DND-41 (cell line): ENCODE data around the gene SNX18.

Source experiments
- CTCF ChIP-seq: IDR thresholded peaks from 2 replicates; pipeline ENCODE4 v1.5.1; 2012; ENCODE audit warnings: borderline replicate concordance, low read length, moderate library complexity, mild to moderate bottlenecking; ENCODE audit not compliant: poor library complexity, severe bottlenecking; ENCODE audit errors: extremely low read depth
- EZH2 ChIP-seq: IDR thresholded peaks from 3 replicates; pipeline ENCODE4 v1.6.1; 2012; ENCODE audit warnings: borderline replicate concordance, low read depth, mild to moderate bottlenecking, moderate library complexity, low read length, inconsistent platforms; ENCODE audit not compliant: severe bottlenecking

- no peak for TF ChIP-seq CTCF
- TF ChIP-seq EZH2, result no peak
These were observed 68.8 kb downstream of the SNX18 start for GRCh38 chr5:54586336-54586735.
